HepG2 (cell line): ENCODE measurements around the gene STK10. TPM values are rescaled to one million over a fixed set of nuclear protein-coding genes. Genes with fewer than 3 reads are reported as not detected.
A peak's percentile ranks its signal among the peaks of the same experiment; 100 is the strongest.

Experiments
- AGO2 ChIP-seq: fragments of 200-400 bp; formaldehyde crosslinking; optimal IDR thresholded peaks from 2 replicates; pipeline ENCODE3; 2017; ENCODE audit warnings: mild to moderate bottlenecking, low read depth, low read length, moderate library complexity
- ASH2L ChIP-seq: fragments of 300-600, 200-600 bp; sonication (generic); IDR thresholded peaks from 2 replicates; pipeline ENCODE4 v1.7.0; 2017; ENCODE audit warnings: low read depth, mild to moderate bottlenecking, moderate library complexity, mixed read lengths, low read length; ENCODE audit not compliant: insufficient read length
- DDIT3 ChIP-seq: sonication (generic); formaldehyde crosslinking; IDR thresholded peaks from 2 replicates; pipeline ENCODE4 v1.4.0; 2020; ENCODE audit warnings: mild to moderate bottlenecking, missing genetic modification reagents
- GRHL1 ChIP-seq: sonication (generic); formaldehyde crosslinking; conservative IDR thresholded peaks from 2 replicates; pipeline ENCODE4 v1.8.0; 2022; ENCODE audit warnings: missing genetic modification reagents
- KAT7 ChIP-seq: IDR thresholded peaks from 2 replicates; pipeline ENCODE4 v1.6.1; 2018; ENCODE audit warnings: borderline replicate concordance, missing compliant biosample characterization
- KDM6A ChIP-seq: IDR thresholded peaks from 2 replicates; pipeline ENCODE4 v1.6.1; 2016; ENCODE audit warnings: low read depth
- KMT2A ChIP-seq: sonication (generic); formaldehyde crosslinking; IDR thresholded peaks from 2 replicates; pipeline ENCODE4 v1.4.0; 2020; ENCODE audit warnings: missing genetic modification reagents
- MLLT10 ChIP-seq: sonication (generic); formaldehyde crosslinking; IDR thresholded peaks from 2 replicates; pipeline ENCODE4 v1.4.0; 2020; ENCODE audit warnings: missing genetic modification reagents
- PITX1 ChIP-seq: sonication (generic); formaldehyde crosslinking; IDR thresholded peaks from 2 replicates; pipeline ENCODE4 v1.5.1; 2020; ENCODE audit warnings: mild to moderate bottlenecking, missing genetic modification reagents
- RXRB ChIP-seq: IDR thresholded peaks from 2 replicates; pipeline ENCODE4 v1.6.1; 2016; ENCODE audit warnings: borderline replicate concordance, missing genetic modification reagents, missing compliant biosample characterization
- SIN3A ChIP-seq: IDR thresholded peaks from 2 replicates; pipeline ENCODE4 v1.6.1; 2011; ENCODE audit warnings: low read depth, mild to moderate bottlenecking, control low read depth, low read length, borderline replicate concordance
- ZBTB37 ChIP-seq: sonication (generic); formaldehyde crosslinking; IDR thresholded peaks from 2 replicates; pipeline ENCODE4 v1.4.0; 2020; ENCODE audit warnings: mild to moderate bottlenecking, missing genetic modification reagents
- ZFP41 ChIP-seq: sonication (generic); formaldehyde crosslinking; IDR thresholded peaks from 2 replicates; pipeline ENCODE4 v1.4.0; 2020; ENCODE audit warnings: mild to moderate bottlenecking, missing genetic modification reagents, borderline replicate concordance
- ZNF512B ChIP-seq: sonication (generic); formaldehyde crosslinking; IDR thresholded peaks from 2 replicates; pipeline ENCODE4 v1.5.1; 2020; ENCODE audit warnings: missing genetic modification reagents, mild to moderate bottlenecking, borderline replicate concordance
- ZNF607 ChIP-seq: sonication (generic); formaldehyde crosslinking; IDR thresholded peaks from 2 replicates; pipeline ENCODE4 v1.5.1; 2020; ENCODE audit warnings: missing genetic modification reagents, mild to moderate bottlenecking, borderline replicate concordance
- polyA plus RNA-seq, 8 experiments: library from polyadenylated mRNA; depleted of rRNA in 3 of 8; stranded (reverse) in 7 of 8; unstranded in 1 of 8; fragments of >200 nt; fragmentation: Illumina TruSeq in 4 of 8; extraction: Trizol in 4 of 8; gene quantifications; 2 replicates each; pipeline versions ENCODE4 v1.2.1 to v1.2.3, GENCODE V29; 2011 to 2016; ENCODE audit warnings: low read depth in 4 of 8, missing spikeins in 1 of 8, mixed read lengths in 1 of 8; ENCODE audit not compliant: insufficient read depth in 1 of 8
- total RNA-seq, 5 experiments: library from RNA; depleted of rRNA; stranded (reverse); fragments of >200 nt; fragmentation: Illumina TruSeq; extraction: Trizol; gene quantifications; 2 replicates each; pipeline ENCODE4 v1.2.3, GENCODE V29; 2016; ENCODE audit warnings: low read depth in 1 of 5
- TF ChIP-seq, protein P1 (sequence below): conservative IDR thresholded peaks from 2 replicates; pipeline ENCODE4 v1.6.1; 2018; ENCODE audit warnings: missing genetic modification reagents
- TF ChIP-seq, protein P2 (sequence below): sonication (generic); formaldehyde crosslinking; IDR thresholded peaks from 2 replicates; pipeline ENCODE4 v1.4.0; 2020; ENCODE audit warnings: mild to moderate bottlenecking, missing genetic modification reagents

The STK10 gene
- total and polyA plus RNA-seq, 2 of the 13 experiments (the other 11 are each of a cell fraction or from before 2014, with no cell fraction given), result 7.0 to 7.2 TPM

GRCh38 chr5:172188033-172188892, at the start of gene STK10 (continued):
- TF ChIP-seq ZBTB37 (CRISPR knock-in tag) (no peak), ZNF512B (CRISPR knock-in tag) (peak; percentile 90; the same call in 1 of the 2 replicates), KDM6A (CRISPR knock-in tag) (no peak), PITX1 (CRISPR knock-in tag) (peak; percentile 76), ZFP41 (CRISPR knock-in tag) (no peak), ZNF607 (no peak), AGO2 (peak; percentile 3), ASH2L (no peak), DDIT3 (CRISPR knock-in tag) (no peak), GRHL1 (no peak), MLLT10 (CRISPR knock-in tag) (no peak), SIN3A (peak; percentile 83; the same call in 1 of the 2 replicates), KMT2A (CRISPR knock-in tag) (no peak; the same call in none of the 2 replicates), KAT7 (CRISPR knock-in tag) (no peak), RXRB (CRISPR knock-in tag) (peak; percentile 45; the same call in 1 of the 2 replicates)
- TF ChIP-seq, protein P1, sequence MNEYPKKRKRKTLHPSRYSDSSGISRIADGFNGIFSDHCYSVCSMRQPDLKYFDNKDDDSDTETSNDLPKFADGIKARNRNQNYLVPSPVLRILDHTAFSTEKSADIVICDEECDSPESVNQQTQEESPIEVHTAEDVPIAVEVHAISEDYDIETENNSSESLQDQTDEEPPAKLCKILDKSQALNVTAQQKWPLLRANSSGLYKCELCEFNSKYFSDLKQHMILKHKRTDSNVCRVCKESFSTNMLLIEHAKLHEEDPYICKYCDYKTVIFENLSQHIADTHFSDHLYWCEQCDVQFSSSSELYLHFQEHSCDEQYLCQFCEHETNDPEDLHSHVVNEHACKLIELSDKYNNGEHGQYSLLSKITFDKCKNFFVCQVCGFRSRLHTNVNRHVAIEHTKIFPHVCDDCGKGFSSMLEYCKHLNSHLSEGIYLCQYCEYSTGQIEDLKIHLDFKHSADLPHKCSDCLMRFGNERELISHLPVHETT (CRISPR knock-in tag), result no peak
- TF ChIP-seq, protein P2, sequence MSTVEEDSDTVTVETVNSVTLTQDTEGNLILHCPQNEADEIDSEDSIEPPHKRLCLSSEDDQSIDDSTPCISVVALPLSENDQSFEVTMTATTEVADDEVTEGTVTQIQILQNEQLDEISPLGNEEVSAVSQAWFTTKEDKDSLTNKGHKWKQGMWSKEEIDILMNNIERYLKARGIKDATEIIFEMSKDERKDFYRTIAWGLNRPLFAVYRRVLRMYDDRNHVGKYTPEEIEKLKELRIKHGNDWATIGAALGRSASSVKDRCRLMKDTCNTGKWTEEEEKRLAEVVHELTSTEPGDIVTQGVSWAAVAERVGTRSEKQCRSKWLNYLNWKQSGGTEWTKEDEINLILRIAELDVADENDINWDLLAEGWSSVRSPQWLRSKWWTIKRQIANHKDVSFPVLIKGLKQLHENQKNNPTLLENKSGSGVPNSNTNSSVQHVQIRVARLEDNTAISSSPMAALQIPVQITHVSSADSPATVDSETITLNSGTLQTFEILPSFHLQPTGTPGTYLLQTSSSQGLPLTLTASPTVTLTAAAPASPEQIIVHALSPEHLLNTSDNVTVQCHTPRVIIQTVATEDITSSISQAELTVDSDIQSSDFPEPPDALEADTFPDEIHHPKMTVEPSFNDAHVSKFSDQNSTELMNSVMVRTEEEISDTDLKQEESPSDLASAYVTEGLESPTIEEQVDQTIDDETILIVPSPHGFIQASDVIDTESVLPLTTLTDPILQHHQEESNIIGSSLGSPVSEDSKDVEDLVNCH (CRISPR knock-in tag), result no peak
